G401.6 (cell line): ENCODE data around the gene MFSD2A.
A peak's percentile ranks its signal among the peaks of the same experiment; 100 is the strongest.
"Not testable (repeated sequence)": the region's sequence is repeated elsewhere in the genome, so short reads cannot be mapped to it uniquely, and the experiment has no call there.

Experiments used
- FAIRE-seq: peaks from 2 replicates; lab custom pipeline; 2012; peaks lifted over from hg19 to GRCh38; lab: Jason Lieb, UNC

Gene MFSD2A

DNA sequence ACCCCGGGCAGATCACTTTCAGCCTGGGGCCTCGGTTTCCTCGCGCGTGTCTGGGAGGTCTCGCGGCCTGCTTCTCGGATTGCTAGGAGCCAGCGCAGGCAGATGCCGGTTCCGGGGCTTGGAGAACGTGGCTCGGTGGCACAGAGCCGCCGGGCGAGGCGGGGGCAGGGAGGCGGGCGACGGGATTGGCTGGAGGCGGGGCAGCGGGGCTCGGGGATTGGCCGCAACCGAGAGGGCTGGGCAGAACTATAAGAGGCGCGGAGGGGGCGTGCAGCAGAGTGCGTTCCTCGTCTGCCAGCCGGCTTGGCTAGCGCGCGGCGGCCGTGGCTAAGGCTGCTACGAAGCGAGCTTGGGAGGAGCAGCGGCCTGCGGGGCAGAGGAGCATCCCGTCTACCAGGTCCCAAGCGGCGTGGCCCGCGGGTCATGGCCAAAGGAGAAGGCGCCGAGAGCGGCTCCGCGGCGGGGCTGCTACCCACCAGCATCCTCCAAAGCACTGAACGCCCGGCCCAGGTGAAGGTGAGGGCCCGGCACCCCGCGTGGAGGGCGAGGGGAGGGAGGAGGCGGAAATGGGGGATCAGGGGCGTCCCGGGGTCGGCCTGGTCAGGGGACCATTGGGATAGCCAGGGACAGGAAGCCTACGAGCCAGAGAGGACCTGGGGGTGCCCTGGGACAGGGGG, at the start of gene MFSD2A:
Gene MFSD2A, plus strand, starts transcription at position 276 of the 677 bp plus-strand sequence. Its CDS starts 148 bp downstream, at position 424.
- FAIRE-seq, result peak; percentile 53

GRCh38 chr1:39905172-39905571, 49.8 kb upstream of the MFSD2A start:
- FAIRE-seq, result no peak

GRCh38 chr1:39907528-39908453, 47.2 kb upstream of the MFSD2A start:
- no peak for FAIRE-seq

DNA sequence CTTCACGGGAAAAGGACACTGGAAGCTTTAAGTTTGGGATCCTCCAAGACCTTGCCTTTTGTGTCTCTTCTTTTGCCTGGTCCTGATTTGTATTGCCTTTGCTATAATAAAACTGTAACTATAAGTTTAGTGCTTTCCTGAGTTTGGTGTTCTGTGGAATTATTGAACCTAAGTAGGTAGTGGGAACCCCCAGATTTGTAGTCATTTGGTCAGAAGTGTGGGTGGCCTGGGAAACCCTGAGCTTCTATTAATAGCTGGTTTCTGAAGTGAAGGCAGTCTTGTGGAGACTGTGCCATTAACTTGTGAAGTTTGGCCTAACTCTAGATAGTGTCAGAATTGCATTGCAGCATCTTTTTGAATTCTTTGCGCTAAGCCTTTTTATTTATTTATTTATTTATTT, 46.4 kb upstream of the MFSD2A start:
- no peak for FAIRE-seq

- FAIRE-seq, result no peak
Observed at GRCh38 chr1:39910263-39910662, 44.7 kb upstream of the MFSD2A start.

DNA sequence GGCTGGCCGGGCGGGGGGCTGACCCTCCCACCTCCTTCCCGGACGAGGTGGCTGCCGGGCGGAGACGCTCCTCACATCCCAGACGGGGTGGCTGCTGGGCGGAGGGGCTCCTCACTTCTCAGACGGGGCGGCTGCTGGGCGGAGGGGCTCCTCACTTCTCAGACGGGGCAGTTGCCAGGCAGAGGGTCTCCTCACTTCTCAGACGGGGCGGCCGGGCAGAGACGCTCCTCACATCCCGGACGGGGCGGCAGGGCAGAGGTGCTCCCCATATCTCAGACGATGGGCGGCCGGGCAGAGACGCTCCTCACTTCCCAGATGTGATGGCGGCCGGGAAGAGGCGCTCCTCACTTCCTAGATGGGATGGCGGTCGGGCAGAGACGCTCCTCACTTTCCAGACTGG, 41.8 kb upstream of the MFSD2A start:
- FAIRE-seq, result not testable (repeated sequence)

DNA sequence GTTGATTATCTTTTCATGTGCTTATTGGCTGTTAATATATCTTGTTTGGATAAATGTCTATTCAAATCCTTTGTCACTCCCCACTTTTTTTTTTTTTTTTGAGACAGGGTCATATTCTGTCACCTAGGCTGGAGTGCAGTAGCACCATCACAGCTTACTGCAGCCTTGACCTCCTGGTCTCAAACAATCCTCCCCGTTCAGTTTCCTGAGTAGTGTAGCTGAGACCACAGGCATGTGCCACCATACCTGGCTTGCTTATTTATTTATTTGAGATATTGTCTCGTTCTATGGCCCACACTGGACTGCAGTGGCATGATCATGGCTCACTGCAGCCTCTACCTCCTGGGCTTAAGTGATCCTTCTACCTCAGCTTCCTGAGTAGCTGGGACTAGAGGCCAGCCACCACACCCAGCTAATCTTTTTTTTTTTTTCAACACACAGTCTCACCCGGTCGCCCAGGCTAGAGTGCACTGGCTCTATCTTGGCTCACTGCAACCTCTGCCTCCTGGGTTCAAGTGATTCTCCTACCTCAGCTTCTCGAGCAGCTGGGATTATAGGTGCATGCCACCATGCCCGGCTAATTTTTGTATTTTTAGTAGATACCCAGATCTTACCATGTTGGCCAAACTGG, 39.3 kb upstream of the MFSD2A start:
- FAIRE-seq, result no peak

DNA sequence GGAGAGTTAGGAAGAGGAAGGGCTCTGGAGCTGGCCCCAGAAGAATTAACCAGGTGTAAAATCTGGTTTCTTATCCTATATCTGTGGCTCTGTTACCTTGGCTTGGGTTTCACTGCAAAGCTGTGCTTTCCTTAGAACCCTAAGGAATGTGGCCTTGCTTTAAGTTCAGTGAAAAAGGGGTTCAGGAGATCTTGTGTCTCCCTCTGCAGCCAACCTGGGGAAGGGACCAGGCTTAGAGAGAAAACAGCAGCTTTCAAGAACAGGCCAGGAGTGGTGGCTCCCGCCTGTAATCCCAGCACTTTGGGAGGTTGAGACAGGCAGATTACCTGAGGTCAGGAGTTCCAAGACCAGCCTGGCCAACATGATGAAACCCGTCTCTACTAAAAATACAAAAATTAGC, 37.1 kb upstream of the MFSD2A start:
- peak; percentile 3 for FAIRE-seq

DNA sequence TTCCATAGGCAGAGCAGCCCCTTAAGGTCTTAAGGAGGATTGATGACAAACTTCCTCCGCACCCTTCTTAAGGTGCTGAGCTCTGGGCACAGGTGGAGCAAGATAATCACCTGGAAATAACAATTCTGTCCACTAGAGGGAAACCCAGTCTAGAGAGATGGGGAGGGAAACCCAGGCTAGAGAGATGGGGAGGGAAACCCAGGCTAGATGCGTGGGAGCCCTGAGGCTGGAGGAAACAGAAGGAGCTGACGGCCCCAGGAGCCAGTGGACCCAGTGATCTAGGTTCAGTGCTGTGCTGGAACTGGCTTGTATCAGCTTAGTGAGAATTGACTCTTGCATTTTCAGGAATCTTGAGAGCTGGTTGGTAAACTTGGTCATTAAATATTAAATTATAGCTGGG, 35.4 kb upstream of the MFSD2A start:
- peak; percentile 15 for FAIRE-seq

GRCh38 chr1:39922251-39922688, 32.7 kb upstream of the MFSD2A start:
- FAIRE-seq, result no peak

DNA sequence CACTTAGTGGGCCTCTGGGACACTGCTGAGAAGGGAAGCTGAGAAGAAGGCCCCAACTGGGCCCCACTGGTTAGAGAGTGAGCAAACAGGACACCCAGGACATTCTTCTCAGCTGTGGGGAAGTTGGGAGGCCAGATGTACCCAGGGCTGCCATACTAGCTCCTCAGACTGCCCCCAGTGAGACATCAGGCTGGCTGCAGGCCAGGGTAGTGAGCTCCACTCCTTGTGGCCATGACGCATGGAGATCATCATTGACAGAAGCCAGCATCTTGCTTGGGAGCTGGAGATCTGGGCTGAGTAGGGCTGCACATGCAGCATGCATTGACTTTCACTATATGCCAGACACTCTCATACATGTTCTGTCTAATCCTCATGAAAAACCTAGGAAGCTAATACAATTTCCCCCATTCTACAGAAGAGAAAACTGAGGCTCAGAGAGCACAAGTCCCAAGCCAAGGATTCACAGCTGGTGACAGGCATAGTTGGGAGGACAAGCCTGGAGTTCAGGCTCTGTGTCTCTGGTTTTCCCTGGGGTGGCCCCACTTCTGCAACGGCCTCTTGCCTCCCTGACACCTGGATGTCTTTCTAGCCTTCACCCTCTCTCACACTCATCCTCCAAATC, 29.1 kb upstream of the MFSD2A start:
- no peak for FAIRE-seq

DNA sequence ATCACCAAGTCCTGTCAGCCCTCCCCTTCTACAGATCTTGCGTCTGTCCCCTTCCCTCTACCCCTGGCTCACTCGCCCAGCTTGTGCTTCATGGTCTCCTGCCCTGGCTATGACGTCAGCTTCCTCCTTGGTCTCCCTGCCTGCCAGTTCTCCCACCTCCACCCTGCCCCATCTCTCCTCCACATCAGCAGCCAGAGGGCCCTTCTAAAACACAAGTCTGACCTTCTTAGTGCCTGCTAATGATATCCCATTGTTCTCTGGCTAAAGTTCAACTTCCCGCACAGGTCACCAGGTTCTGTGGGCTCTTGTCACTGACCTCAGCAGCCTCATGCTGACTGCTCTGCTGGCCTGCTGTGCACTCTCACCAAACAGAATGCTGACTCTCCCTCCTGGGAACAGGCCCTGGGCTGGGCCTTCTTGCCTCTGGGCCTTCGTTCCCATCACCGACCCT, 28.6 kb upstream of the MFSD2A start:
- FAIRE-seq, result no peak

- no peak for FAIRE-seq
Observed at GRCh38 chr1:39926820-39927219, 28.1 kb upstream of the MFSD2A start.

DNA sequence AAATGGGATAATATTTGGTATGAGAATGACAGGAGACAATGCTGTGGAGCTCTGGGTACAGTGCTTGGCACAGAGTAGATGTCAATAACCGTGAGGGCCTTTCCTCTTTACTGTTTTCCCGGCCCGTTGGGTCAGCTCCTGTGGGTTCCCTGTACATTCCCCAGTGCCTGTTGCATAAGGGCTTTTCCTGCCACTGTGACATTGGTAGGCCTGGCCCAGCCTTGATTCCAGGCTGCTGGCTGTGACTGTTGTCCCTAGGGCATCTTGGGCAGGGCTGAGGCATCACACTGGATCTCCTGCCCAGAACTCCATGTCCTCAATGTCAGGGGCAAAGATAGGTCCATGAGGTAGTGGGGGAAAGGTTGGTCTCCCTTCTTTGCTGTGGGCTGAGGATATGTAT, 27.4 kb upstream of the MFSD2A start:
- no peak for FAIRE-seq

DNA sequence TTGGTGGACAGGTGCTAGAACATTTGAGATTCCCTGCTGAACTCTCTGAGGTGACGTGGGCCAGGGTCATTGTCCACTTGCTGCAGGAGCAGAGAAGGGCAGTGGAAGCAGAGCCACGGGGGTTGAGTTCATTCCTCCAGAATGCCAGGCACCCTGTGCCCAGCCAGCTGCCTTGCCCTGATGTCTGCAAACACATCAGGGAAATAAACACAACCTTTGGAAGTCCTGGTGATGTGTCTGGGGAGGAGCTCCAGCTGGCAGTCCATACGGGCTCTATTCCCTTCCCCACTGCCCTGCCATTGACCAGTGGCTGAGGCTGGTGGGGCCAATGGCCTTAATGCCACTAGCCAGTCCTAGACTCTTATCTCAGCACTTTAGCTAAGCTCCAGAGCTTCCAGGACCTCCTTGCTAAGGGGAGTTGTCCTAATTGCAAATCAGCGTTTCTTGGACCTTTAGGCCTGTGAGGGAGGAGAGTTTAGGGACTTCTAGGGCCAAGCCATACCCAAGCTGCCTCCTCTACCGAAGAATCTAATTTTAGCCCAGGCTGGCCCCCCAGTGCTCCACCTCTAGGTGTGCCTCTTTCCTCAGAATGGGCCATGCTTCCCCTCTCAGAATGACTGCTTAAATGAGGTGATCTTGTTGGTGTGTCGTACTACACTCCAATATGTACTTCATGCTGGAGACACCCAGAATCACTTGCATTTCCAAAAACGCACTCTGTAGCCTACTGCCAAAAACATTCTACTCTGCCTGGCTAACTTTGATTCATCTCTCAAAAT, 25.9 kb upstream of the MFSD2A start:
- FAIRE-seq, result no peak

- FAIRE-seq, result no peak
Observed at GRCh38 chr1:39933956-39934941, 20.7 kb upstream of the MFSD2A start.

GRCh38 chr1:39936724-39937491, 18.0 kb upstream of the MFSD2A start:
- no peak for FAIRE-seq

DNA sequence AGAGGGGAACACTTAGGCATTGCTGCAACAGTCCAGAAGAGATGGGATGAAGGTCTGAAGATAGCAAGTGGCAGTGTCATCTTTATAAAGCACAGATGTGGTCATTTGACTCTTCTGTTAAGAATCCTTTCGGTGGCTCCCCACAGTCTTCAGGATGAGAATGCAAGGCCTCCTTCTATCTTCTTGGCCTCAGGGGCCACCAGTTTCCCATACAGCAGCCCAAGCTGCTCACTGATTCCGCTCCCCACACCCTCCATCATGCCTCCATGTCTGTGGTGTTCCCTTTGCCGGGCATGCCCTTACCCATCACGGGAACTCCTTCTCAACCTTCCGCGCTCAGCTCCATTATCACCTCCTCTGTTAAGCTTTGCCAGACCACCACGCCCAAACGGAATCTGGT, 16.1 kb upstream of the MFSD2A start:
- FAIRE-seq, result no peak

DNA sequence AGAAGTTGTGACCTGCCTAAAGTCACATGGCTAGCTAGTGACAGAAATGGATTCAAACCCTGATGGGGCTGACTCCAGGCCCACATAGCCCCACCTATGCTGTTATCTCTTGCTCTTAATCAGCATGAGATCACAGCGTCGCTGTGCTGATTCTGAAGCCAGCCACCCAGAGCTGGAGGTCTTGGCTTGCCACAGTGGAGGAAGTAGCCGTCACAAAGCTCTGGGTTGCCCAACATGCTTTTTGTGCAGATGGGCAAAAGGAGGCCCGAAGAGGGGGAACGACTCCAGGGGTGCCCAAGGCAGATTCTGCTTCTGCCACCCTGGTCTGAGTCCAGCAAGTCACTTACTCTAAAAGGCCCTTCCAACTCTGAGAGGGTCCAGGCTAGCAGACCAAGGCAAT, 14.7 kb upstream of the MFSD2A start:
- no peak for FAIRE-seq
